Measurements from ENCODE around the gene ZNF766.

GRCh38 chr19:52229524-52229923 is 39.9 kb upstream of the ZNF766 start:
- no peak for TF ChIP-seq EZH2 (IDR thresholded peaks at IDR 0.05; ENCODE audit: borderline replicate concordance, low read depth, low read length, severe bottlenecking)
- TF ChIP-seq CTCF (IDR thresholded peaks at IDR 0.05; ENCODE audit: borderline replicate concordance, extremely low read depth, low read length, poor library complexity, severe bottlenecking): no peak
